Epithelial cell of esophagus (primary cell): ENCODE measurements around the gene RASL12.
"Not testable (repeated sequence)": the region's sequence is repeated elsewhere in the genome, so short reads cannot be mapped to it uniquely, and the experiment has no call there.

Source experiments
- DNase-seq: peaks from one replicate; pipeline ENCODE4 v3.0.0; 2010; ENCODE audit warnings: low read depth
- H3K4me3 ChIP-seq: 2 replicates; pipeline ENCODE4 v1.5.1; 2011; ENCODE audit warnings: mild to moderate bottlenecking, low read length, control low read depth
- TF ChIP-seq, protein P1 (sequence below): IDR thresholded peaks from 2 replicates; pipeline ENCODE4 v1.5.1; 2011; ENCODE audit warnings: low read depth, mild to moderate bottlenecking, low read length, control low read depth, inconsistent platforms; ENCODE audit not compliant: insufficient read depth; ENCODE audit errors: missing control alignments

RASL12 gene

DNA sequence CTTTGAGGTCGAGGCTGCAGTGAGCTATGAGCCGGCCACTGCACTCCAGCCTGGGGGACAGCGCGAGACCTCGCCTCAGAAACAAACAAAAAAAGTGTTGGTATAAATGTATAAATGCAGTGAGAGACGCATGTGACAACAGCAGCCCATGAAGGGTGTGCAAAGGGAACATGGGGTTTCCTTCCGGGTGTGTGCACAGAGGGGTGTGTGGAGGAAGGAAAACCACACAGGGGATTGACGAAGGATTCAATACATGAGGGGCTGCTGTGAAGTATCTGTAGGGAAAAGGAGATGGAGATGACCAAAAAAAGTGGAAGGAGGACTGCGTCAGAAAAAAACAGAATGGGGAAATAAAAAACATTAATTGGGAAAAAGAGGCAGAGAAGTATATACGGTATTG, 39.5 kb downstream of the RASL12 start:
- peak overlapping the region; percentile 86 for H3K4me3 ChIP-seq
- TF ChIP-seq, protein P1, sequence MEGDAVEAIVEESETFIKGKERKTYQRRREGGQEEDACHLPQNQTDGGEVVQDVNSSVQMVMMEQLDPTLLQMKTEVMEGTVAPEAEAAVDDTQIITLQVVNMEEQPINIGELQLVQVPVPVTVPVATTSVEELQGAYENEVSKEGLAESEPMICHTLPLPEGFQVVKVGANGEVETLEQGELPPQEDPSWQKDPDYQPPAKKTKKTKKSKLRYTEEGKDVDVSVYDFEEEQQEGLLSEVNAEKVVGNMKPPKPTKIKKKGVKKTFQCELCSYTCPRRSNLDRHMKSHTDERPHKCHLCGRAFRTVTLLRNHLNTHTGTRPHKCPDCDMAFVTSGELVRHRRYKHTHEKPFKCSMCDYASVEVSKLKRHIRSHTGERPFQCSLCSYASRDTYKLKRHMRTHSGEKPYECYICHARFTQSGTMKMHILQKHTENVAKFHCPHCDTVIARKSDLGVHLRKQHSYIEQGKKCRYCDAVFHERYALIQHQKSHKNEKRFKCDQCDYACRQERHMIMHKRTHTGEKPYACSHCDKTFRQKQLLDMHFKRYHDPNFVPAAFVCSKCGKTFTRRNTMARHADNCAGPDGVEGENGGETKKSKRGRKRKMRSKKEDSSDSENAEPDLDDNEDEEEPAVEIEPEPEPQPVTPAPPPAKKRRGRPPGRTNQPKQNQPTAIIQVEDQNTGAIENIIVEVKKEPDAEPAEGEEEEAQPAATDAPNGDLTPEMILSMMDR, result no peak
- no peak for DNase-seq

DNA sequence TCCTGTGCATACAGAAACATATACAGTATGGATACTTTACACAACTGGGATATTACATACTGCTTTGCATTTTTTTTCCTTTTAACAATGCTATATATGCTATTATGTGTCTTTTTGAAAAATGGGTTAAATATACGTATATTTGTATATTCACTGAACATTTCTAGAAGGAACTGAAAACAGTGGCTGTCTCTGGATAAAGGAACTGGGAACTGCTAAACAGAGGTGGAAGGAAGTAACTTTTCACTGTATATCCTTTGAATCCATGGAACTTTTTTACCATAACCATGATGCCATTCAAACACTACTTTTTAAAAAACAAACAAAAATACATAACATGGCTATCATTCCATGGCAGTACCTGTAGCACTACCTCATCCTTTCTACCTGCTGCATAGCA, 40.2 kb downstream of the RASL12 start:
- TF ChIP-seq, protein P1, result no peak
- no peak for DNase-seq
- no peak overlapping the region for H3K4me3 ChIP-seq

DNA sequence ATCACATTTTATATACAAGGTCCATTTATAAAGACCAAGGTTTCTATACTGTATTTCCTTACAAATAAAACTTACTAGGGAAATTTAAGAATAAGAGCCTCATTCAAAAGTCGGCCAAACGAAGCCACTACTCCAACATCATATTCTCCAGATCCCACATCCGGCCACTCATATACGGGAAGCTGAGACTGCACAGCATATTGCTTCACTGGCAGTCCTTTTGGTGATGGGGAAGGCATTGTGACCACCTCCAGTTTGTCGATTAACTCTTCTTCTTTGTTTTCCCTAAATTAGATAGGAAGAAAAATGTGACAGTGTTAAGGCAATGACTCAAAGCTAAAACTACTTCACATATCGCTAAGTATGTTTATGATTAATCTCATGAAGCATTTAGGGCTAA, 41.0 kb downstream of the RASL12 start:
- no peak for DNase-seq

DNA sequence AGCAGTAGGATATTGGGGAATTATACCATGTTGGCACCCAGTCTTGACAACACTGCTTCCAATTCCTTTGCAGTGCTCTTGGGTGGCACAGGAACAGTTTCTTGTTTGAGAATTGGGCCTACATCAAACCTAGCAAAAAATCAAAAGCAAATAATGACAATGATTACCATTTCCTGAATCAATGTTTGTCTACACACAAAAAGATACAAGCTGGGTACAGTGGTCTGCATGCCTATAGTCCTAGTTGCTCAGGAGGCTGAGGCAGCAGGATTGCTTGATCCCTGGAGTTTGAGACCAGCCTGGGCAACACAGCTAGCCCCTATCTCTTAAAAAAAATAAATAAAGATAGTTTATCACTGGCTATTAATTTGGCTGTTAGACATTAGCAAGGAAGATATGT, 46.3 kb downstream of the RASL12 start:
- DNase-seq, result no peak
- TF ChIP-seq, protein P1, result no peak
- no peak overlapping the region for H3K4me3 ChIP-seq

More for the DNA sequence above, 41.0 kb downstream of the RASL12 start:
- H3K4me3 ChIP-seq, result no peak overlapping the region
- TF ChIP-seq, protein P1, result no peak

DNA sequence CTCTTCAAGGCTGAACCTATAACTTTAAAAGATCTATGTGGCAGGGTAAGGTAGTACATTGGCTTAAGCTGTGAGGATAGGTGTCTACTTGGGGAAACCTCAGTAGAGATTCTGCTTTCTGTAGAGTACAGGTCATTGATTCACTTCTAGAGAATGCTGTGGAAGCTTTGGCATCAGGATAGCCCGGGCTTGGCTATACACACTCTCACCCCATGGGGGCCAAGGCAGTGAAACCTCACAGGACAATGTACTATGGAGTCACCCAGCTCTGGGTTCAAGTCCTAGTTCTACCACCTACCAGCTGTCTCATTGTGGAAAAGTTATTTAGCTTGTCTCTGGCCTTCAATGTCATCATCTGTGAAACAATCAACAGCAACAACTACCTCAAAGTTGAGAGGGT, 47.4 kb downstream of the RASL12 start:
- no peak overlapping the region for H3K4me3 ChIP-seq
- no peak for DNase-seq
- TF ChIP-seq, protein P1, result no peak

DNA sequence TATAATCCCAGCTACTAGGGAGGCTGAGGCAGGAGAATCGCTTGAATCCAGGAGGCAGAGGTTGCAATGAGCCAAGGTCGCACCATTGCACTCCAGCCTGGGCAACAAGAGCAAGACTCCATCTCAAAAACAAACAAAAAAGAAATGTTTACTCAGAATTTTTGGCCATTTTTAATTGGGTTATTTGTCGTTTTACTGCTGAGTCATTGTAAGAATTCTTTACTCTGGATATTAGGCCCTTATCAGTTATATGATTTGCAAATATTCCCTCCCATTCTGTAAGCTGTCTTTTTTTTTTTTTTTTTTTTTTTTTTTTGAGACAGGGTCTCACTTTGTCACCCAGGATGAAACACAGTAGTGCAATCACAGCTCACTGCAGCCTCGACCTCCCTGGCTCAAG, 56.6 kb downstream of the RASL12 start:
- DNase-seq, H3K4me3 ChIP-seq: not testable (repeated sequence)

DNA sequence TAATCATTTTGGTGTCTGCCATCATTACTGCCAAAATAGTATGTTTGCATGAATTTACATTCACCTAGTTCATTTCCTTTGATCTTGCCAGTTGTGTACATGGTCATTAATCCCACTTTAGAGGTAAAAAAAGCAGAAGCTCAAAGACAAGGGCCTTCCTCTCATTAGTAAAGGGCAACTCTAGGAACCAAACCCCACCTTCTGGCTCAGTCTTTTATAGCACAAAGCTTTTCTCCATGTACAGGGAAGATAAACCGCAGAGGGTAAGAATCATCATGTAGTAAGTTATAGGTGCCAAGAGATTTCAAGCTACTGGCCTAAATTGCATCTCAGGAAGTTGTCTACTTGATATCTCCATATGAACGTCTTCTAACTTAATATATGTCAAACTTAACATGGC, 58.8 kb downstream of the RASL12 start:
- no peak overlapping the region for H3K4me3 ChIP-seq
- TF ChIP-seq, protein P1, result no peak
- DNase-seq, result no peak

DNA sequence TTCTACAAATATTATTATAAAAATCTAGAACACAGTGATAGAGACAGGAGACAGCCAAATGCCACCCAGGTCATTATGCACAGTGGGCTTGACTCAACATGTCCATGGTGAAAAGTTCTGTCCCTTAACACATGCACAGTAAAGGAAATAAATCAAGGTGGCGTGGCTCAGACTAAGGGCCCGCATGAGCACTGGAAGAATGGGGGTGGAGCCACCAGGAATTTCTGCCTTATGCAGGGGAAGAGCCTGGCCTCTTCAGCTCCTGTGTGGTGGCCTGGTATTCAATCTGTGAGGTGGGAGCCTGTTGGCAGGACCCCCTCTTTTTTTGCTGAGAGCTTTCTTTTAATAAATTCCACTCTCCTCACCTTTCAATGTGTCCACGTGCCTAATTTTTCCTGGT, 60.9 kb downstream of the RASL12 start:
- peak; percentile 41 for DNase-seq
- TF ChIP-seq, protein P1, result no peak
- no peak overlapping the region for H3K4me3 ChIP-seq
